GM21360 (cell line): ENCODE results near the gene COL4A2.

Experiments
- ATAC-seq: cut with Tn5 transposase; IDR thresholded peaks from one replicate; pipeline ENCODE4 v1.9.1; 2021; ENCODE audit warnings: mild to moderate bottlenecking, moderate library complexity; ENCODE audit not compliant: unreplicated experiment

COL4A2 gene

DNA sequence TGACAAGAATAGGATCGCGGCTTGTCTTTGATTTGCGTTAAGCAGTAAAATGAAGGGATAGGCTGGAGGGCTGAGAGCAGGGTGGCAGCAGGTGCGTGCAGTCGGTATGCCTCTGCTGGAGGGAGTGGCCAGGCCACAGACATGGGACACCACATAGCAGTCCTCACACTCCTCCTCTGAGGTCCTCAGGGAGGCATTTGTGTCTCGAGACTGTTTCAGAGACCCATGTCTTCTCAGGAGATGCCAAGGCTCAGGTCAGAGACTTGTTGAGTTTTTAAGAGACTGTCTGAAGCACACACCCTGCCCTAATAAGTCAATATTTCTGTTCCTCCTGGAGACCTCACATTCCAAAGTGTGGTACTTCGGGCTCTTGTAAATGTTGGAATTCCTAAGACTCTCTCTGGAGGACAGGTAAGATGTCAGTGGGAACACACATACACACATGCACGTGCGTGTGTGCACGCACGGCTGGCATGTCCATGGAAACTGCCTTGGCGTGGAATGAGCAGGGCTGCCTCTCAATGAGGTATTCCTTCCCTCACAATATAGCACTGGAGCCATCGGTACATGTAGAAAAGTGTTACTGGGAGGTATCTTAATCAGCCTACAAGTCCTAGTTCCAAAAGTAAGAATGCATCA lies 46.4 kb downstream of the COL4A2 start:
- no peak for ATAC-seq

DNA sequence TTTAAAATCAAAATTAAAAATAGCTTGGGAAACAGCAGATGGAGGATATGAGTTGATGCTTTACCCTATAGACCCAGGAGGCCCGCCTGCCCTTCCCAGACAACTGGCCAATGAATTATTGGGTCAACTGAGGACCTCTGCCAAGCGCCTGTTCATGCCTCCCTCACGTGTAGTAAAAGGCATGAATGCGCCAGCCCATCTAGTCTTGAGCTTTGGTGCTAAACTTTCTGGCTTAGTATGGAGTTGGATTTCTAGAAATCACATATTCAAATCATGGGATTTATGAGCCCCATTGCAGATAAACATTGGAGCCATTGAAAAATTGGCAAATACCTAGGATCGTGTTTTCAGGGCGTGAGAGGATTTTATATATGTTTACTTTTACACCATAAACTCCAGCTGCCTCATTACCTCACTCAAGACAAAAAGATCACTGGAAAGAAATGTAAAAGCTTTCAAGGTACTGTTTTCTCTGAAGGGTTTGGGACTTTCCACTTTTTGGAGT lies 47.1 kb downstream of the COL4A2 start:
- ATAC-seq: no peak

DNA sequence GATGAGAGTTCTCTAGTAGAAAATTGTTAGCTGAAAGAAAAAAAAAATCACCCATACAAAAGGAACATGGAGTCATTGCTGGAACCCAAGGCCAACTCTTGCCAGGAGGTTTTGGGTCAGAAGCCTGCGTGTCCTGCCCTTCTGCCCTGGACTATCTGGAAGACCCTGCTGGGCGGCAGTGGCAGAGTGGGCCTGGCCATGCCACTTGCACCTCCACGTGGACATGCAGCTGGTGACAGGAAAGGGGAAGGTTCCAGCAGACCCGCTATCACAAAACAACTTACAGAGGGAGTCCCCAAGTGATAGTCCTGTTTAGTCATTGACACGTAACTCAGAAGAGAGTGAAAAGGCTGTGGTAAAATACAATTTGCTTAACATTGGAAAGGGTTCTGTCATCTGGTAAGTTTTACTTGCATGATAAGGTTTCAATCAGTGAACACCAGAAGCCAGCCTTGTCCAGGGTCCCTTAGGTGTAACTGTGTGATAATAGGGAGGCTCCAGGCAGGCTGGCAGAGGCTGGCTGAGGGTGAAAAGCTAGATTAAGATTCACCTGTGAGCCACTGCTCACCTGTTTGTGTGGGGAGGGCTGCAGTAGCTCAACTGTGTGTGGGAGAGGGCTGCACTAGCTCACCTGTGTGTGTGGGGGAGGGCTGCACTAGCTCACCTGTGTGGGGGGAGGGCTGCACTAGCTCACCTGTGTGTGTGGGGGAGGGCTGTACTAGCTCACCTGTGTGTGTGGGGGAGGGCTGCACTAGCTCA lies 47.8 kb downstream of the COL4A2 start:
- ATAC-seq: no peak

GRCh38 chr13:110356362-110356761 lies 49.3 kb downstream of the COL4A2 start:
- ATAC-seq: no peak

GRCh38 chr13:110358381-110358780 lies 51.3 kb downstream of the COL4A2 start:
- no peak for ATAC-seq

- no peak for ATAC-seq
These were observed 52.8 kb downstream of the COL4A2 start for GRCh38 chr13:110359840-110360301.

- no peak for ATAC-seq
These were observed 53.5 kb downstream of the COL4A2 start for GRCh38 chr13:110360598-110360997.

GRCh38 chr13:110361365-110361911 lies 54.4 kb downstream of the COL4A2 start:
- no peak for ATAC-seq

- no peak for ATAC-seq
These were observed 55.9 kb downstream of the COL4A2 start for GRCh38 chr13:110363010-110363409.

GRCh38 chr13:110364081-110364480 lies 57.0 kb downstream of the COL4A2 start:
- ATAC-seq: no peak

- no peak for ATAC-seq
These were observed 58.8 kb downstream of the COL4A2 start for GRCh38 chr13:110365876-110366275.

GRCh38 chr13:110366733-110367132 lies 59.6 kb downstream of the COL4A2 start:
- ATAC-seq: no peak

DNA sequence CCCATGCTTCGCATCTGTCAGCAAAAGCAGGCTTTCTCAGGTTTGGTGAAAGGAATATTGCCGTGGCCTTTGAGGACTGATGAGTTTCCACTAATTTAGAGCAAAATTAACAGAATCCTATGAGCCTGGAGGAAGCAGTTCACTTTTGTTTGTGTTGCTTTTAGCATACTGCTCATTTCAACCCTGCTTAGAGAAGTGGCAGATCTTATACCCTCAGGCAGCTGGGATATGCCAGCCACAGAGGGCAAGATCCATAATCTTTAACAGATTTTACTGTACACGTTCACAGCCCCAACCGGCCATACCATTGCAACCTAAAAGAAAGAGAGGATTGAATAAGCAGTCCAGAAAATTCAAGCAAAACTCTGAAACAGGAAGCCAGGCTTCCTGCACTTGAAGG lies 60.5 kb downstream of the COL4A2 start:
- no peak for ATAC-seq

DNA sequence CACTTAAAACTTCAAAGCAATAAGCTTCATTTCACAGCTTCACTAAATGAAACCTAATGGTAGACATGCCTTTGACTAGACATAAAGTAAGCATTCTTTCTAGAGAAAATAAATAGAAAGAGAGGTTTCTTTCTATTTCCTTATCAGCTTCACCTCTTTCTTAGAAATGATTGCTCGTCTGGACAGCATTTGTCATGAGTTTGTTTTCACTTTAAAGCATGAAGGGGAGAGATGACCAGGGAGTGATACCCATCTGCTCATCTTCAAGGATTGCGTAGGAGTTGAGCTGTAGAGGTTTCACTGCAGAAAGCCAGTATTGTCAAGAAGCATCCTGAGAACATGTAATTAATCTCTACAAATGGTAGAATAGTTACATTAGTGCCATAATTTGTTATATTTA lies 61.3 kb downstream of the COL4A2 start:
- ATAC-seq: no peak

DNA sequence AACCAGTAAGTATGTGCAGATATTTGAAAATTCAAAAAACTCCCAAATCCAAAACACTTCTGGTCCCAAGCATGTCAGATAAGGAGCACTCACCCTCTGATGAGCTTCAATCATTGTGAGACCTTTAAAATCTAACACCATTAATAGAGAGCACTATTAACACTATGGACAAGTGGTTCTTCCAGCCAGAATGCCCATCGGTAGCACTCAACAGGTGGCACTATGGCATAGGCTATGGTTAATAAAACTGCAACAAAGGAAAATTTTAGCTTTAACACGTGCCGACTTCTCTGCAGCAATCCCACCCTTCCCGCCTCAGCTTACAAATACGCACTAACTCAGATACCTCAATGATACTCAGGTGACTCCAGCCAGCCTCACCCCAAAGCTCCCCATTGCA lies 62.3 kb downstream of the COL4A2 start:
- no peak for ATAC-seq

GRCh38 chr13:110371550-110372465 lies 64.7 kb downstream of the COL4A2 start:
- ATAC-seq: peak; percentile 59

GRCh38 chr13:110372676-110373075 lies 65.6 kb downstream of the COL4A2 start:
- ATAC-seq: no peak

- ATAC-seq: no peak
These were observed 66.5 kb downstream of the COL4A2 start for GRCh38 chr13:110373617-110374016.

DNA sequence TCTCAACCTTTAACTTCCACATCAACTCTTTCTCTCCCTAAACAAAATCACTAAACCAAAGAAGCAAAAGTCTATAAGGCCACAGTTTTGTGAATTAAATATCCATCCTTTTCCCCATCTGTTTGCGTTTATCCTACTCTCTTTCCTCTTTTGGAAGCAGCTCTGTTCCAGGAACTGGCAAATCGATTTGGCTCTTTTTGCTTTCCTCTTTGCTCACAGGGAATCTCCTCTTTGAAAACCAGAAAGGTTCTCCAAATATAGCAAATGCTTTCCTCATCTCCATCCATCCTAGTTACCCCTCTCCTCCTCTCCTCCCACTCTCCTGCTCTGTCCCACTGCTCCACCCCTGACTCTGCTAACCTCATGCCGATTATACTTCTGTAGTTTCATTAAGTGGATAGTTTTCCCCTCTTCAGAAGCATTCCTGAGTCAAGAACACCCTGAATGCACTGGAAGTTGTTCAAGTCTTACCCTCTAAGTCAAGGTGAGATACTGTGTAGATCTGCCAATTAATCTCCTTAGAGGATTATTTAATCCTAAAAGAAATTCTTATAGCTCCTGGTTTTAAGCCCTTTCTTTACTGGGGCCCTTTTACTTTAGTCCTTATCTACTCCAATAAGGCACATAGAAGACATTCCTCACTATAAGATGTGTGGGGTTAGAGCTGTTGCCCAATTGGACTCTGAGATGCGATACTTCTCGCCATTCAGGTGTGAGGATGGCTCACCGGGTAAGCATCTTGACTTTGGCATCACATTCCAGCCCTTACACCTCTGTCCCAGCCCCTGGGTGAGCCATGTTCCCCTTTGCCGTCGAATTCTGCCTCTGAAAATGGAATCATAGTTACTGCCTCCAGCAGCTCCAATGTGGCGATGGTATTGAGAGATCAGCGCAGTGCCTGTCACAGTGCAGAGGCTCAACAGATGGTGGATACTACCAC lies 67.6 kb downstream of the COL4A2 start:
- ATAC-seq: no peak

DNA sequence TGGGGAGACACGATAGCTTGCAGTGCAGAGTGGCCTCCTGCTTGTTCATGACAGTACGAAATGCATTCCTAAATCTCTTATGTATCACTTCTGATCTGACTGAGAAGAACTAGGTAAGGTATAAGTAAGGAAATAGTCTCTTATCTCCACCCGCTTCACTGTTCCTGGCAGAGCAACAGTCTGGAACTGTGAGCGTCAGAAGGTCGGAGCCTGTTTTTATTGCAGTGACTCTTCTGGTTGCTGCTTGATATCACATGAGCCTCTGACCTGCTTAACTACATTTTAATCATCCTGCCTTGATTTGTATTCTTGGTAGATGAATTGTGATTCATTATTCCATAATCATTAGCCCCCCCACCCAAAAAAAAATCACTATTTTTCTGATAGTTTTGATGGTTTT lies 69.0 kb downstream of the COL4A2 start:
- ATAC-seq: no peak
